H4 (cell line): ENCODE results near the gene NPPC. TPM values are rescaled to one million over a fixed set of nuclear protein-coding genes. Genes with fewer than 3 reads are reported as not detected.
"Not testable (repeated sequence)": the region's sequence is repeated elsewhere in the genome, so short reads cannot be mapped to it uniquely, and the experiment has no call there.

ENCODE experiments used
- DNase-seq: peaks from one replicate; pipeline ENCODE4 v3.0.0-alpha.2; 2015; ENCODE audit warnings: low spot score
- total RNA-seq: library from RNA; depleted of rRNA; stranded (reverse); fragments of >200 nt; shearing (Covaris generic); gene quantifications from 2 replicates; pipeline ENCODE4 v1.2.3, GENCODE V29; 2014; rRNA removed

NPPC gene
- total RNA-seq, 1 experiment from 2014 or later: not detected

DNA sequence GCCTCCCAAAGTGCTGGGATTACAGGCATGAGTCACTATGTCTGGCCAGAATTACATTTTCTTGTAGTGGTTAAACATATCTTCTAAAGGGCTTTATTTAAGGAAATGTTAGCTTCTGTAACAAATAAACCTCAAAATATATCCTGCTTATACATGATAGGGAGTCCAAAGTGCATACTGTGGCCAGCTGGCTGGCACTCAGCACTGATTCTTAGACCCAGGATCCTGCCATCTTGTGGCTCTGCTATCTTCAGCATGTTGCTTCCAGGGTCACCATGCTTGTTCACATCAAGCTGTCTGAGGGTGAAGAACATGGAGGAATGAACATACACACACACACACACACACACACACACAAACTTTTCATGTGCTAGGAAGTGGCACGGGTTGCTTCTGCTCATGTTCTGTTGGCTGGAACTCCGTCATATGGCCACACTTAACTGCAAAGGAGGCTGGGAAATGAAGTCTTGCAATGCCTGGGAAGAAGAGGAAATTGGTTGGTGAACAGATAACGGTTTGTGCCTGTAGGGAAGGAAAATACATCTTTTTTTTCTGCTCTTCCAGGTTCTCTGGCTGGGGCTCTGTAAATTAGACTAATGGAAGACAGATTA is 40.0 kb downstream of the NPPC start:
- no peak for DNase-seq

DNA sequence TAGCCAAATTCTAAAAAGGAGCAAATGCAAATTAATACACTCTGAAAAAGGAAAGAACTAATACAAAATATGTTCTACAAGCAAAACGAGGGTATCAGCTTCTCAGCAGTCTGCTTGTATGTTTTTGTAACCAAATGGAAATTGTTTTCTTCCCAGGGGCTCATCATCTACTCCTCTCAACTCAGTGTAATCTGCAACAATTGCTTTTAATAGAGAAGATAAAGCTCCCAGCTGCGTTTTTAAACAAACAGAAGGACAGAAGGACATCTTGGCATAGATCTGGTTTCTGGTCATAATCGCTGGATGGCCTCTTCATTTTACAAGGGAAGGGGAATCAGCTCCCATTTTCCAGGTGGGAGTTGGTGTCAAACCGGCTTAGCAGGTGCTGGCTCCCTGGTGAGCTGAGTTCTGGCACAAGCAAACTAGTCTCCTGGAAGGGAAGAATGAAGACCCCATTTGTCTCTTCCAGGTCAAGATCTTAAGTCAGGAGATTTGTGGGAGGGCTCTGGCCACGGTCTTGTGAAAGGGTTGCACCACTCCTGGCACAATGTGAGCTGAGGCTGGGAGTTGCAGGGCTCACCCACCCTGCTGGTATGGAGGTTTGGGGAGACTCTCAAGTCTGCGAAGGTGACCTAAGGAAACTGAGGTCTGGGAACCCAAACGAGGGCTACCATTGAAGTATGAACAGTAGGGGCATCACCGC is 41.6 kb downstream of the NPPC start:
- DNase-seq: no peak

DNA sequence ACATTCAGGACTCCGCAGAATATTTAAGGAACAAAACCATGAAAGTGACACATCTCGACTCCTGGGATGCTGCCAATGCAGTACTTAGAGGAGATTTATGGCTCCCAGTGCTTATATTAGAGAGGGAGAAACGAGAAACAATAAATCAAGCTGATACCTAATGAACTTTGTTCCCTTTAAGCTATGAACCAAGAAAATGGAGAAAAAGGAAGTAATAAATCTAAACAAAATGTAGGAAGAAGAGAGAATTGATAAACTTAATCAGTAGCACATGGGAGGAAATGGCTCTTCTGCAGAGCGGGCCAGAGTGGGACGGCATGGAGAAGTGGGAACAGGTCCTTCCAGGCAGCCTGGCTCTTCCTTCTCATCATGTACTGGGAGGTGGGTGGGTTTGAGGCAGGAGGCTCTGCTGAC is 42.7 kb downstream of the NPPC start:
- DNase-seq: no peak

DNA sequence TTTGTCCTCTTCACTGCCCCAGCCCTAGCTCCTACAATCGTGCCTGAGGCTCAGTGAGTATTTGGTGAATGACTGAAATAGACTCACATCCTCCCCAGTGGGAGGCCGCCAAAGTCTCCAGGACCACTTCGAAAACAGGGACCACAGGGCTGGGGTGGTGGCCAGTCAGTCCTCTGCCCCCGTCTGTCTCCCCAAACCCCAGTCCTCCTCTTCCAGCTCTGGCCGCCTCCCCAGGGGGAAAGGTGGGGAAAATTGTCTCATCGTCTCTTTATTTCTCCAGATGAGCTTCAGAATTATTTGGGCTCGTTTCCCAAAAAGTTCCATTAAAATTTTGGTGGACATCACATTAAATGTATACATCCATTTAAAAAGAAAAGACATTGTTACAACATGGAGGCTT is 43.5 kb downstream of the NPPC start:
- no peak for DNase-seq

DNA sequence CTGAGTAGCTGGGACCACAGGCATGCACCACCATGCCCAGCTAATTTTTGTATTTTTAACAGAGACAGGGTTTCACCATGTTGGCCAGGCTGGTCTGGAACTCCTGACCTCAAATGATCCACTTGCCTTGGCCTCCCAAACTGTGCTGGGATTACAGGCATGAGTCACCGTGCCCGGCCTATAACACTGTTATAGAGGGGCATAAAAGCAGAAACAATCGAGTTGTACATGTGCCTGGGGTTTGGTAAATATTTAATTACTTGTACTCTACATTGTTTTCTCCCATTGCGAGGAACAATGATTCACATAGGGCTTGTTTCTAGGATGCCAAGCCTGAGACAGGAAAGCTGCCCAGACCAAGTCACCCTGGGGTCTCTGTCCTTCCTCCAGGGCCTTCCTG is 45.8 kb downstream of the NPPC start:
- not testable (repeated sequence) for DNase-seq

DNA sequence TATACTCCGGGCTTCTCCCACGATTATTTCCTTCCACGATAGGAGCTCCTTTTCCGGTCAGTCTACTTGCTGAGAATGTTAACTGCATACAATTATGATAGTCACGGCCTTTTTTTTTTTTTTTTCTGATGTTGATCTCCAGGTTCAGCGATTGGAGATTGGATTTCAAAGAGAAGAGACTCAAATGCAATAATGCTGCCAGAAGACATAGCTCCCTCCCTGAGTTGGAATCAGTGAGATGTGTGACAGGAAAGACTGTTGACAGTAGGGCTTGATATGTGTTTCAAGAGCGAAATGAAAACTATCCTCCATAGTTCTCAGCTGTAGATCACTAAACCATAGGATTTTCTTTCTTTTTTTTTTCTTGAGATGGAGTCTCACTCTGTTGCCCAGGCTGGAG is 47.0 kb downstream of the NPPC start:
- DNase-seq: no peak

DNA sequence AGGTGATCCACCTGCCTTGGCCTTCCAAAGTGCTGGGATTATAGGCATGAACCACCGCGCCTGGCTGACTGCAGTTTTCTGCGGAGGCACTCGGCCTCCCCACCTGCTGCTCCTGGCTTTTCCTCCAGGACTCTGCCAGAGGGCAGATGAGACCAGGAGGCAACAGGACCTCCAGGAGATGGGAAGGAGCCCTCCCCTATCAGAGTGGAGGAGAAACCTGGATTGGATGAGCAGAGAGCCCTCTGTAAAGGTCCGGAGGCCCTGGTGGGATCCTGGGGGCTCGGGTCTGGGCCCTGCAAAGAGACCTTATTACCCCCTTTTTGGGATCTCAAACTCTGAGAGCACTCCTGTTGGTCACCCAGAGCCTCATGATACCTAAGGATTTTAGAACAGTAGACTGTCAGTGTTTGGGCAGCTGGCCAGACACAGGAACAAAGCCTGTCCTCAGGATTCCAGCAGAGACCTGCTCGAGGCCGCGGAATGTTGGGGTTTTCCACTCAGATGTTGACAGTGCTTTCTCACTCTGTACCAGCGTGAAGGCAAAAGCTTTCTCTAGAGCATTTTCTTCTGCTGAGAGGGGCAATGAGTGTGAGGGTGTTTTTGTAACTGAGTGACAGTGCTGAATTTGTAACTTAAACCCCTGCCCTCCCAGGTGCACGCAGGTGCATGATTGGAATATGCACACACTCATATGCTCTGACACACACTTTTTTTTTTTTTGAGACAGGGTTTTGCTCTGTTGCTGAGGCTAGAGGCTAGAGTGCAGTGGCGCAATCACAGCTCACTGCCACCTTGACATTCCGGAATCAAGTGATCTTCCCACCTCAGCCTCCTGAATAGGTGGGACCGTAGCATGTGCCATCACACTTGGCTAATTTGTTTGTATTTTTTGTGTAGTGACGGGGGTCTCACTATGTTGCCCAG is 48.4 kb downstream of the NPPC start:
- no peak for DNase-seq

DNA sequence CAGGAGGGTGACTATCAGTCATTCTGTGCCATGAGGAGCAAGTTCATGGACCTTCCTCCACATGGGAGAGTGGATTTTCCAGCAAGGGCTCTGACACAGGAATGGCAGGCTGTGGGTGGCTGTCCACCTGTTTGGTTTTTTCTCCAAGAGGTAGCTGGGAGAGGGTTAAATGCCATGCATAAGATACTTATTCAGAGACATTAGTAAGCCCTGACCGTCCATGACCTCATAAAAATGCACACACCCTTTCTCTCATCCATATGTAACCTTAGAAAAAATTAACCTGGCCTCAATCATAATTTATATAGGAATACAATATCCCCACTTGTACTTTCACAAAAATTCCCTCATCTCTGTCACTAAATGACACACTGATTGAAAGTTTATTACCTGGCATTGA is 51.3 kb downstream of the NPPC start:
- no peak for DNase-seq

Other genes with a start within 250 kb of the NPPC start
- gene PTMA, start 217.9 kb downstream of the NPPC start, total RNA-seq: 1,956 and 2,048 TPM in 2 replicates
- 53.3 and 53.6 TPM in 2 replicates for gene PDE6D, start 145.1 kb downstream of the NPPC start, total RNA-seq
- 14.7 and 21.7 TPM in 2 replicates for gene COPS7B, start 140.0 kb downstream of the NPPC start, total RNA-seq
- gene DIS3L2, start 35.3 kb upstream of the NPPC start, total RNA-seq: 14.0 and 16.7 TPM in 2 replicates